ENCODE results near the gene UGT3A1. TPM values are rescaled to one million over a fixed set of nuclear protein-coding genes. Genes with fewer than 3 reads are reported as not detected.

UGT3A1 gene
- total and polyA plus RNA-seq, 2 experiments from 2014 or later = 1.6 to 3.1 TPM

DNA sequence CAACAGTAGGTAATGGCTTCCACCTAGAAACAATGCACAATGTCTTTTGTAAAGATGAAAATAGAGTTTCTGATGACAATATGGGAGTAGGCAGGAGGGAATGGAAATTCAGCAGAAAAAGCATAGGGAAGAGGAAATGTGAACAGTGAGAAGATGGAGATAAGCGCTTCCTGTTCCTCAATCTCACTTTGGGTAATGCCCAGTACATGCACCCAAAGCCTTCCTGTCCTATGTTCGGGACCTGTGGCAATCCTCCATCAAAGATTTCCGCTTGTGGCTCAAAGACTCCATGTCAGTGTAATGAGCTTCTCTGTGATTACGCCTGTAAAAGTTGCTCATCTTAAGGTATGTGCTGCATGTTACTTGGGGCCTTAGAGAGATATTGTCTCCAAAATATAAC, 2.7 kb downstream of the UGT3A1 start:
- no peak overlapping the region for H3K27ac ChIP-seq (ENCODE audit: low read depth)
- Mint-ChIP-seq H3K9me3 (peaks cover 3% of the 10 kb centered on the region), H3K4me1 (peaks cover 9% of the 10 kb centered on the region), H3K27me3 (ENCODE audit: insufficient read depth, low read depth, poor library complexity) (peaks cover 10% of the 10 kb centered on the region), H3K4me3 (no peak overlapping the region), H3K27ac (no peak overlapping the region), H3K36me3 (ENCODE audit: low read depth) (no peaks in the 10 kb centered on the region)
- no peaks in the 10 kb centered on the region for H3K79me2 ChIP-seq (replicated peaks; ENCODE audit: insufficient read depth)
- no peak for TF ChIP-seq STAT1 (IDR thresholded peaks at IDR 0.05; ENCODE audit: unreplicated experiment)
- no peak for TF ChIP-seq POLR2AphosphoS5 (IDR thresholded peaks at IDR 0.05; ENCODE audit: low read depth)
- no peak for TF ChIP-seq EZH2 (IDR thresholded peaks at IDR 0.05; ENCODE audit: low read depth, unreplicated experiment)
- TF ChIP-seq, protein P1, sequence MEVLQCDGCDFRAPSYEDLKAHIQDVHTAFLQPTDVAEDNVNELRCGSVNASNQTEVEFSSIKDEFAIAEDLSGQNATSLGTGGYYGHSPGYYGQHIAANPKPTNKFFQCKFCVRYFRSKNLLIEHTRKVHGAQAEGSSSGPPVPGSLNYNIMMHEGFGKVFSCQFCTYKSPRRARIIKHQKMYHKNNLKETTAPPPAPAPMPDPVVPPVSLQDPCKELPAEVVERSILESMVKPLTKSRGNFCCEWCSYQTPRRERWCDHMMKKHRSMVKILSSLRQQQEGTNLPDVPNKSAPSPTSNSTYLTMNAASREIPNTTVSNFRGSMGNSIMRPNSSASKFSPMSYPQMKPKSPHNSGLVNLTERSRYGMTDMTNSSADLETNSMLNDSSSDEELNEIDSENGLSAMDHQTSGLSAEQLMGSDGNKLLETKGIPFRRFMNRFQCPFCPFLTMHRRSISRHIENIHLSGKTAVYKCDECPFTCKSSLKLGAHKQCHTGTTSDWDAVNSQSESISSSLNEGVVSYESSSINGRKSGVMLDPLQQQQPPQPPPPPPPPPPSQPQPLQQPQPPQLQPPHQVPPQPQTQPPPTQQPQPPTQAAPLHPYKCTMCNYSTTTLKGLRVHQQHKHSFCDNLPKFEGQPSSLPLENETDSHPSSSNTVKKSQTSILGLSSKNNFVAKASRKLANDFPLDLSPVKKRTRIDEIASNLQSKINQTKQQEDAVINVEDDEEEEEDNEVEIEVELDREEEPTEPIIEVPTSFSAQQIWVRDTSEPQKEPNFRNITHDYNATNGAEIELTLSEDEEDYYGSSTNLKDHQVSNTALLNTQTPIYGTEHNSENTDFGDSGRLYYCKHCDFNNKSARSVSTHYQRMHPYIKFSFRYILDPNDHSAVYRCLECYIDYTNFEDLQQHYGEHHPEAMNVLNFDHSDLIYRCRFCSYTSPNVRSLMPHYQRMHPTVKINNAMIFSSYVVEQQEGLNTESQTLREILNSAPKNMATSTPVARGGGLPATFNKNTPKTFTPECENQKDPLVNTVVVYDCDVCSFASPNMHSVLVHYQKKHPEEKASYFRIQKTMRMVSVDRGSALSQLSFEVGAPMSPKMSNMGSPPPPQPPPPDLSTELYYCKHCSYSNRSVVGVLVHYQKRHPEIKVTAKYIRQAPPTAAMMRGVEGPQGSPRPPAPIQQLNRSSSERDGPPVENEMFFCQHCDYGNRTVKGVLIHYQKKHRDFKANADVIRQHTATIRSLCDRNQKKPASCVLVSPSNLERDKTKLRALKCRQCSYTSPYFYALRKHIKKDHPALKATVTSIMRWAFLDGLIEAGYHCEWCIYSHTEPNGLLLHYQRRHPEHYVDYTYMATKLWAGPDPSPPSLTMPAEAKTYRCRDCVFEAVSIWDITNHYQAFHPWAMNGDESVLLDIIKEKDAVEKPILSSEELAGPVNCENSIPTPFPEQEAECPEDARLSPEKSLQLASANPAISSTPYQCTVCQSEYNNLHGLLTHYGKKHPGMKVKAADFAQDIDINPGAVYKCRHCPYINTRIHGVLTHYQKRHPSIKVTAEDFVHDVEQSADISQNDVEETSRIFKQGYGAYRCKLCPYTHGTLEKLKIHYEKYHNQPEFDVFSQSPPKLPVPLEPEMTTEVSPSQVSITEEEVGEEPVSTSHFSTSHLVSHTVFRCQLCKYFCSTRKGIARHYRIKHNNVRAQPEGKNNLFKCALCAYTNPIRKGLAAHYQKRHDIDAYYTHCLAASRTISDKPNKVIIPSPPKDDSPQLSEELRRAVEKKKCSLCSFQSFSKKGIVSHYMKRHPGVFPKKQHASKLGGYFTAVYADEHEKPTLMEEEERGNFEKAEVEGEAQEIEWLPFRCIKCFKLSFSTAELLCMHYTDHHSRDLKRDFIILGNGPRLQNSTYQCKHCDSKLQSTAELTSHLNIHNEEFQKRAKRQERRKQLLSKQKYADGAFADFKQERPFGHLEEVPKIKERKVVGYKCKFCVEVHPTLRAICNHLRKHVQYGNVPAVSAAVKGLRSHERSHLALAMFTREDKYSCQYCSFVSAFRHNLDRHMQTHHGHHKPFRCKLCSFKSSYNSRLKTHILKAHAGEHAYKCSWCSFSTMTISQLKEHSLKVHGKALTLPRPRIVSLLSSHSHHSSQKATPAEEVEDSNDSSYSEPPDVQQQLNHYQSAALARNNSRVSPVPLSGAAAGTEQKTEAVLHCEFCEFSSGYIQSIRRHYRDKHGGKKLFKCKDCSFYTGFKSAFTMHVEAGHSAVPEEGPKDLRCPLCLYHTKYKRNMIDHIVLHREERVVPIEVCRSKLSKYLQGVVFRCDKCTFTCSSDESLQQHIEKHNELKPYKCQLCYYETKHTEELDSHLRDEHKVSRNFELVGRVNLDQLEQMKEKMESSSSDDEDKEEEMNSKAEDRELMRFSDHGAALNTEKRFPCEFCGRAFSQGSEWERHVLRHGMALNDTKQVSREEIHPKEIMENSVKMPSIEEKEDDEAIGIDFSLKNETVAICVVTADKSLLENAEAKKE (CRISPR knock-in tag; IDR thresholded peaks at IDR 0.05) = no peak
- TF ChIP-seq, protein P2, sequence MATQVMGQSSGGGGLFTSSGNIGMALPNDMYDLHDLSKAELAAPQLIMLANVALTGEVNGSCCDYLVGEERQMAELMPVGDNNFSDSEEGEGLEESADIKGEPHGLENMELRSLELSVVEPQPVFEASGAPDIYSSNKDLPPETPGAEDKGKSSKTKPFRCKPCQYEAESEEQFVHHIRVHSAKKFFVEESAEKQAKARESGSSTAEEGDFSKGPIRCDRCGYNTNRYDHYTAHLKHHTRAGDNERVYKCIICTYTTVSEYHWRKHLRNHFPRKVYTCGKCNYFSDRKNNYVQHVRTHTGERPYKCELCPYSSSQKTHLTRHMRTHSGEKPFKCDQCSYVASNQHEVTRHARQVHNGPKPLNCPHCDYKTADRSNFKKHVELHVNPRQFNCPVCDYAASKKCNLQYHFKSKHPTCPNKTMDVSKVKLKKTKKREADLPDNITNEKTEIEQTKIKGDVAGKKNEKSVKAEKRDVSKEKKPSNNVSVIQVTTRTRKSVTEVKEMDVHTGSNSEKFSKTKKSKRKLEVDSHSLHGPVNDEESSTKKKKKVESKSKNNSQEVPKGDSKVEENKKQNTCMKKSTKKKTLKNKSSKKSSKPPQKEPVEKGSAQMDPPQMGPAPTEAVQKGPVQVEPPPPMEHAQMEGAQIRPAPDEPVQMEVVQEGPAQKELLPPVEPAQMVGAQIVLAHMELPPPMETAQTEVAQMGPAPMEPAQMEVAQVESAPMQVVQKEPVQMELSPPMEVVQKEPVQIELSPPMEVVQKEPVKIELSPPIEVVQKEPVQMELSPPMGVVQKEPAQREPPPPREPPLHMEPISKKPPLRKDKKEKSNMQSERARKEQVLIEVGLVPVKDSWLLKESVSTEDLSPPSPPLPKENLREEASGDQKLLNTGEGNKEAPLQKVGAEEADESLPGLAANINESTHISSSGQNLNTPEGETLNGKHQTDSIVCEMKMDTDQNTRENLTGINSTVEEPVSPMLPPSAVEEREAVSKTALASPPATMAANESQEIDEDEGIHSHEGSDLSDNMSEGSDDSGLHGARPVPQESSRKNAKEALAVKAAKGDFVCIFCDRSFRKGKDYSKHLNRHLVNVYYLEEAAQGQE (IDR thresholded peaks at IDR 0.05; ENCODE audit: unreplicated experiment) = no peak
- TF ChIP-seq ZNF331 (CRISPR knock-in tag; IDR thresholded peaks at IDR 0.05; ENCODE audit: low read depth) = no peak
- no peak for TF ChIP-seq EZH2phosphoT487 (IDR thresholded peaks at IDR 0.05; ENCODE audit: unreplicated experiment)
- no peak for TF ChIP-seq CREB1 (CRISPR knock-in tag; IDR thresholded peaks at IDR 0.05; ENCODE audit: low read depth)
- no peak for TF ChIP-seq JUNB (IDR thresholded peaks at IDR 0.05; ENCODE audit: unreplicated experiment)
- TF ChIP-seq NANOG (IDR thresholded peaks at IDR 0.05; ENCODE audit: borderline replicate concordance) = no peak
- TF ChIP-seq CTCF (conservative IDR thresholded peaks at IDR 0.05; ENCODE audit: low read depth in 2 of 2) = no peak
- no peak for TF ChIP-seq ETS1 (IDR thresholded peaks at IDR 0.05)
- no peak for TF ChIP-seq ZNF114 (CRISPR knock-in tag; IDR thresholded peaks at IDR 0.05)
- H4K20me1 ChIP-seq (replicated peaks; ENCODE audit: insufficient read depth) = no peaks in the 10 kb centered on the region
- H3K9me2 ChIP-seq (ENCODE audit: insufficient read depth) = no peaks in the 10 kb centered on the region
- H3K4me3 ChIP-seq = no peak overlapping the region
- no peak overlapping the region for H3K4me2 ChIP-seq
- DNase-seq (ENCODE audit: low spot score) (no peak), ATAC-seq (no peak)
- no peaks in the 10 kb centered on the region for H3F3A ChIP-seq (replicated peaks; ENCODE audit: low read depth)
- H3K27me3 ChIP-seq (ENCODE audit: insufficient read depth) = peaks cover 26% of the 10 kb centered on the region
- H3K36me3 ChIP-seq (ENCODE audit: insufficient read depth) = no peaks in the 10 kb centered on the region
- H2AFZ ChIP-seq = no peak overlapping the region
- H3K4me1 ChIP-seq (ENCODE audit: insufficient read depth) = peaks cover 7% of the 10 kb centered on the region; the same call in 1 of the 2 replicates

All from GM23338 (cell line).